K562 (cell line): ENCODE measurements around the gene RPL15. TPM values are rescaled to one million over a fixed set of nuclear protein-coding genes. Genes with fewer than 3 reads are reported as not detected.

ENCODE experiments used
- ATAC-seq: fragments of 200-7000 bp; cut with Tn5 transposase; 3 replicates; pipeline ENCODE4 v1.9.1; 2020; ENCODE audit warnings: moderate library complexity
- BruUV-seq: library from RNA; stranded (reverse); fragments of 400-500 nt; replicated peaks from 2 replicates; lab custom pipeline; 2021; lab: Mats Ljungman, UMichigan
- CTCF ChIA-PET: fragments of 300-600 bp; formaldehyde crosslinking; extraction: SDS; loops from one replicate; lab custom pipeline; 2021; ENCODE audit warnings: low intra/inter-chr PET ratio; lab: Yijun Ruan, JAX
- POLR2A ChIA-PET: fragments of 300-600, 350-650 bp; sonication (Branson Sonifier 250); formaldehyde crosslinking; extraction: SDS; loops from one replicate; lab custom pipeline; 2021; ENCODE audit warnings: antibody characterized with exemption, inconsistent platforms; lab: Yijun Ruan, JAX
- DNase-seq, 4 experiments: peaks; one replicate each; pipeline versions ENCODE4 v3.0.0 to v3.0.0-alpha.2; 2011 to 2018; ENCODE audit warnings: low spot score in 3 of 4, mixed read lengths in 3 of 4; ENCODE audit errors: extremely low read depth in 1 of 4
- FAIRE-seq: peaks from 2 replicates; lab custom pipeline; 2011; peaks lifted over from hg19 to GRCh38; lab: Jason Lieb, UNC
- H2AFZ ChIP-seq: 2 replicates; pipeline ENCODE4 v1.6.0; 2011; ENCODE audit warnings: low read depth, low read length, control low read depth, inconsistent platforms
- H3K27ac ChIP-seq: fragments of 200-600 bp; 3 replicates; pipeline ENCODE4 v1.8.0; 2011; ENCODE audit warnings: low read depth, mild to moderate bottlenecking, control low read depth, inconsistent platforms, low read length, moderate library complexity, mixed read lengths; ENCODE audit errors: extremely low read depth
- H3K27me3 ChIP-seq, 2 experiments: fragments of 300-600 bp in 1 of 2; 2 replicates in 1 of 2; 3 replicates in 1 of 2; pipeline versions ENCODE4 v1.6.0 to v1.8.0; 2011; ENCODE audit warnings: inconsistent platforms in 2 of 2, low read length in 2 of 2, mild to moderate bottlenecking in 1 of 2, mixed read lengths in 1 of 2, moderate library complexity in 1 of 2; ENCODE audit not compliant: control insufficient read depth in 2 of 2, insufficient read depth in 2 of 2
- H3K36me3 ChIP-seq: fragments of 300-600 bp; 3 replicates; pipeline ENCODE4 v1.8.0; 2011; ENCODE audit warnings: mild to moderate bottlenecking, low read length, inconsistent platforms; ENCODE audit not compliant: control insufficient read depth, insufficient read depth
- H3K4me1 ChIP-seq, 2 experiments: fragments of 200-600 bp in 1 of 2; replicated peaks in 1 of 2; 2 replicates in 1 of 2; 3 replicates in 1 of 2; pipeline versions ENCODE4 v1.5.1 to v1.8.0; 2011; ENCODE audit warnings: inconsistent platforms in 2 of 2, low read length in 2 of 2, mild to moderate bottlenecking in 1 of 2, mixed read lengths in 1 of 2, moderate library complexity in 1 of 2; ENCODE audit not compliant: control insufficient read depth in 2 of 2, insufficient read depth in 2 of 2
- H3K4me2 ChIP-seq: 2 replicates; pipeline ENCODE4 v1.6.1; 2011; ENCODE audit warnings: low read length, control low read depth, inconsistent platforms, mixed read lengths; ENCODE audit not compliant: insufficient read depth
- H3K4me3 ChIP-seq: fragments of 200-600 bp; sonication (generic), shearing (Covaris generic); 2 replicates; pipeline ENCODE4 v1.5.1; 2016; ENCODE audit warnings: control low read depth, inconsistent platforms
- H3K79me2 ChIP-seq: fragments of 200-600 bp; 3 replicates; pipeline ENCODE4 v1.8.0; 2011; ENCODE audit warnings: low read length, inconsistent platforms; ENCODE audit not compliant: control insufficient read depth, insufficient read depth
- H3K9ac ChIP-seq, 2 experiments: 2 replicates each; pipeline versions ENCODE4 v1.6.0 to v1.6.1; 2011; ENCODE audit warnings: low read depth in 2 of 2, low read length in 2 of 2, control low read depth in 1 of 2, inconsistent platforms in 1 of 2, mild to moderate bottlenecking in 1 of 2, mixed read lengths in 1 of 2; ENCODE audit not compliant: insufficient read depth in 1 of 2
- H3K9me1 ChIP-seq: one replicate; pipeline ENCODE4 v1.6.0; 2011; ENCODE audit warnings: inconsistent platforms, mild to moderate bottlenecking, low read length, moderate library complexity; ENCODE audit not compliant: control insufficient read depth, insufficient read depth
- H3K9me3 ChIP-seq: replicated peaks from 2 replicates; pipeline ENCODE4 v1.5.1; 2011; ENCODE audit warnings: low read depth, low read length, inconsistent platforms; ENCODE audit not compliant: control insufficient read depth, insufficient read depth
- H4K20me1 ChIP-seq: replicated peaks from 2 replicates; pipeline ENCODE4 v1.6.1; 2011; ENCODE audit warnings: low read length, inconsistent platforms, mixed read lengths; ENCODE audit not compliant: control insufficient read depth, insufficient read depth
- CBX1 ChIP-seq: sonication (generic); IDR thresholded peaks from 2 replicates; pipeline ENCODE4 v1.6.1; 2016; ENCODE audit warnings: antibody characterized with exemption, low read depth, mild to moderate bottlenecking
- CBX3 ChIP-seq, 2 experiments: IDR thresholded peaks; 1 replicate in 1 of 2; 2 replicates in 1 of 2; pipeline ENCODE4 v1.6.1; 2012; ENCODE audit warnings: inconsistent platforms in 2 of 2, low read length in 2 of 2, borderline replicate concordance in 1 of 2, control low read depth in 1 of 2
- CTCFL ChIP-seq: IDR thresholded peaks from 2 replicates; pipeline ENCODE4 v1.6.1; 2011; ENCODE audit warnings: borderline replicate concordance, low read depth, mild to moderate bottlenecking, moderate library complexity, low read length; ENCODE audit not compliant: insufficient read depth, poor library complexity, severe bottlenecking
- ESRRA ChIP-seq: fragments of 450-650 bp; IDR thresholded peaks from 2 replicates; pipeline ENCODE4 v1.6.1; 2014; ENCODE audit warnings: low read depth, mild to moderate bottlenecking, moderate library complexity, borderline replicate concordance
- HES1 ChIP-seq: fragments of 450-650 bp; IDR thresholded peaks from 2 replicates; pipeline ENCODE4 v1.6.1; 2016; ENCODE audit warnings: low read depth, mild to moderate bottlenecking, moderate library complexity
- PRDM10 ChIP-seq: fragments of 450-650 bp; IDR thresholded peaks from 2 replicates; pipeline ENCODE4 v1.6.1; 2018; ENCODE audit not compliant: partially characterized antibody
- PTRF ChIP-seq: fragments of 450-650 bp; IDR thresholded peaks from 2 replicates; pipeline ENCODE4 v1.6.1; 2016; ENCODE audit warnings: mild to moderate bottlenecking, missing genetic modification characterization, missing compliant biosample characterization
- TCF7L2 ChIP-seq: fragments of 150-350 bp; IDR thresholded peaks from 2 replicates; pipeline ENCODE4 v1.6.1; 2016; ENCODE audit warnings: low read depth, mild to moderate bottlenecking, low read length, moderate library complexity
- THAP12 ChIP-seq: fragments of 250-450 bp; sonication (Bioruptor Pico); IDR thresholded peaks from 2 replicates; pipeline ENCODE4 v1.9.0; 2021; ENCODE audit warnings: mild to moderate bottlenecking, inconsistent platforms
- WGBS: fragments of 100-300 bp; shearing (Covaris generic); methylation state at CpG from one replicate; pipeline ENCODE4 v1.1.6; 2016; ENCODE audit warnings: low coverage, mixed read lengths; ENCODE audit not compliant: insufficient coverage; ENCODE audit errors: missing lambda C conversion rate; 5-methylcytosine and 5-hydroxymethylcytosine counted together
- in situ Hi-C: fragments of 300-500 bp; cut with MboI; formaldehyde crosslinking; loops from 4 replicates; pipeline ENCODE4 v1.15.0; 2018; ENCODE audit warnings: inconsistent platforms, mixed read lengths
- intact Hi-C: fragments of 100-400 bp; cut with micrococcal nuclease; formaldehyde crosslinking; loops from 2 replicates; pipeline ENCODE4 v1.14.2; 2022
- polyA plus RNA-seq, 8 experiments: library from polyadenylated mRNA; depleted of rRNA in 4 of 8; stranded (reverse) in 5 of 8; unstranded in 3 of 8; fragments of >200 nt; fragmentation: Nextera tagmentation in 2 of 8; fragmentation: Illumina TruSeq in 1 of 8; extraction: Ambion mirVana in 2 of 8; extraction: Trizol in 1 of 8; gene quantifications; 2 replicates each; pipeline versions ENCODE4 v1.2.1 to v1.2.3, GENCODE V29; 2011 to 2014; ENCODE audit warnings: inconsistent platforms in 1 of 8, missing spikeins in 1 of 8
- total RNA-seq, 7 experiments: library from RNA; depleted of rRNA in 6 of 7; stranded (reverse); fragments of >200 nt in 6 of 7; fragmentation: Illumina TruSeq in 2 of 7; extraction: Trizol in 2 of 7; gene quantifications; 2 replicates each; pipeline versions ENCODE4 v1.2.1 to v1.2.3, GENCODE V29; 2011 to 2021; ENCODE audit warnings: low replicate concordance in 1 of 7

RPL15 gene
- total and polyA plus RNA-seq, 9 of the 15 experiments (the other 6 are each of a cell fraction or from before 2014, with no cell fraction given): 2,393 to 8,850 (median 3,928) TPM

- H4K20me1 ChIP-seq: no peaks in the 10 kb centered on the region
- H2AFZ ChIP-seq: peak overlapping the region; percentile 95
- FAIRE-seq (peak; percentile 56), ATAC-seq (peak; percentile 84), DNase-seq (peak; percentile 99)
- ChIA-PET CTCF (interaction anchor here (0.6 kb wide), 1 partner anchor 313 kb away, joined by 3 read pairs; no protein-coding TSS in a partner anchor), POLR2A (interaction anchor here (0.6 to 1.9 kb wide), 13 partner anchors 8 to 170 kb away, joined by 3 to 17 read pairs (median 5); partner anchors contain the start of genes NKIRAS1 and RPL15)
- peaks cover 17 to 46% of the 10 kb centered on the region in 2 experiments for H3K4me1 ChIP-seq
- H3K36me3 ChIP-seq: no peaks in the 10 kb centered on the region
- peak overlapping the region; percentile 76 to 98 for H3K9ac ChIP-seq
- BruUV-seq: no TSS peak
- under 1% methylated on average over 64 of the region's 87 CpGs for WGBS
- in situ Hi-C loops: no loop called here
- H3K9me1 ChIP-seq: no peaks in the 10 kb centered on the region
- no peaks in the 10 kb centered on the region for H3K27me3 ChIP-seq
- peak overlapping the region; percentile 82 for H3K27ac ChIP-seq
- peak overlapping the region; percentile 59 for H3K4me3 ChIP-seq
- no peaks in the 10 kb centered on the region for H3K79me2 ChIP-seq
- no peaks in the 10 kb centered on the region for H3K9me3 ChIP-seq
- intact Hi-C loops: loop anchor here (1.0 to 10.0 kb wide), 4 partner anchors 29 to 141 kb away; partner anchors contain the start of genes RPL15 and UBE2E1
- H3K4me2 ChIP-seq: peak overlapping the region; percentile 90
- TF ChIP-seq ESRRA (peak; percentile 97; the same call in 1 of the 2 replicates), THAP12 (CRISPR knock-in tag) (peak; percentile 75; the same call in 1 of the 2 replicates), PRDM10 (peak; percentile 75), CTCFL (no peak), CBX3 (IDR thresholded peaks at IDR 0.05; ENCODE audit: borderline replicate concordance in 1 of 2, low read length in 2 of 2) (no peak), TCF7L2 (0 out of 2 replicates have a peak, but pooled peaks have one; percentile 13), CBX1 (peak; percentile 49; the same call in 1 of the 2 replicates), PTRF (tag) (no peak), HES1 (peak; percentile 59; the same call in 1 of the 2 replicates)
Measured at GRCh38 chr3:23945913-23946687, 29.2 kb downstream of the RPL15 start.
